GM12878 (cell line): ENCODE data around the gene AGAP1. TPM values are rescaled to one million over a fixed set of nuclear protein-coding genes. Genes with fewer than 3 reads are reported as not detected.

ENCODE experiments used
- ATAC-seq: fragments of 200-7000 bp; cut with Tn5 transposase; 3 replicates; pipeline ENCODE4 v1.9.1; 2020; ENCODE audit warnings: mild to moderate bottlenecking, moderate library complexity
- BruUV-seq: library from RNA; stranded (reverse); fragments of 400-500 nt; replicated peaks from 2 replicates; lab custom pipeline; 2021; lab: Mats Ljungman, UMichigan
- CTCF ChIA-PET: fragments of 300-600 bp; sonication (Branson Sonifier 250); formaldehyde crosslinking; extraction: SDS; loops from one replicate; lab custom pipeline; 2021; ENCODE audit warnings: inconsistent platforms; lab: Yijun Ruan, JAX
- POLR2A ChIA-PET: fragments of 350-600 bp; formaldehyde crosslinking; extraction: SDS; loops from one replicate; lab custom pipeline; 2021; ENCODE audit warnings: inconsistent platforms; lab: Charles Lee
- RAD21 ChIA-PET: fragments of 300-600 bp; sonication (Branson Sonifier 250); formaldehyde crosslinking; loops from one replicate; lab custom pipeline; 2023; ENCODE audit warnings: antibody characterized with exemption; ENCODE audit not compliant: unreplicated experiment; lab: Charles Lee
- SMC1A ChIA-PET: fragments of 300-600 bp; sonication (Branson Sonifier 250); formaldehyde crosslinking; loops from one replicate; lab custom pipeline; 2023; ENCODE audit not compliant: unreplicated experiment, uncharacterized antibody; lab: Charles Lee
- DNase-seq: peaks from one replicate; pipeline ENCODE4 v3.0.0-alpha.2; 2011; ENCODE audit warnings: low read depth, low spot score
- FAIRE-seq: peaks from 3 replicates; lab custom pipeline; 2011; peaks lifted over from hg19 to GRCh38; lab: Jason Lieb, UNC
- H2AFZ ChIP-seq: 2 replicates; pipeline ENCODE4 v1.6.0; 2011; ENCODE audit warnings: low read depth, low read length, control low read depth; ENCODE audit not compliant: control insufficient read depth
- H3K27ac ChIP-seq: 2 replicates; pipeline ENCODE4 v1.5.1; 2011; ENCODE audit warnings: control low read depth; ENCODE audit not compliant: control insufficient read depth, insufficient read depth
- H3K27me3 ChIP-seq, 2 experiments: replicated peaks in 1 of 2; 2 replicates each; pipeline versions ENCODE4 v1.6.0 to v1.6.1; 2011; ENCODE audit warnings: low read length in 1 of 2; ENCODE audit not compliant: control insufficient read depth in 2 of 2, insufficient read depth in 2 of 2
- H3K36me3 ChIP-seq, 2 experiments: 2 replicates each; pipeline ENCODE4 v1.5.1; 2011; ENCODE audit warnings: low read length in 1 of 2; ENCODE audit not compliant: control insufficient read depth in 2 of 2, insufficient read depth in 2 of 2
- H3K4me1 ChIP-seq: 2 replicates; pipeline ENCODE4 v1.6.1; 2011; ENCODE audit warnings: mild to moderate bottlenecking, low read length, moderate library complexity, mixed read lengths; ENCODE audit not compliant: control insufficient read depth, insufficient read depth
- H3K4me2 ChIP-seq: 2 replicates; pipeline ENCODE4 v1.6.0; 2011; ENCODE audit warnings: control low read depth; ENCODE audit not compliant: control insufficient read depth, insufficient read depth
- H3K4me3 ChIP-seq: fragments of 200-600 bp; sonication (generic); 2 replicates; pipeline ENCODE4 v1.5.1; 2016
- H3K79me2 ChIP-seq: 2 replicates; pipeline ENCODE4 v1.6.0; 2011; ENCODE audit warnings: low read length; ENCODE audit not compliant: control insufficient read depth, insufficient read depth
- H3K9ac ChIP-seq: 2 replicates; pipeline ENCODE4 v1.8.0; 2011; ENCODE audit warnings: low read length, control low read depth, mixed read lengths; ENCODE audit not compliant: control insufficient read depth, insufficient read depth
- H3K9me3 ChIP-seq: replicated peaks from 3 replicates; pipeline ENCODE4 v1.5.1; 2011; ENCODE audit warnings: mild to moderate bottlenecking, low read length; ENCODE audit not compliant: control insufficient read depth, insufficient read depth
- H4K20me1 ChIP-seq: 2 replicates; pipeline ENCODE4 v1.6.0; 2011; ENCODE audit not compliant: control insufficient read depth, insufficient read depth
- ATF7 ChIP-seq: fragments of 450-650 bp; IDR thresholded peaks from 2 replicates; pipeline ENCODE4 v1.6.1; 2016; ENCODE audit warnings: low read depth, mild to moderate bottlenecking
- ESRRA ChIP-seq: IDR thresholded peaks from 2 replicates; pipeline ENCODE4 v1.6.1; 2012; ENCODE audit warnings: mild to moderate bottlenecking, low read length, improper control_type of control experiment
- HDAC6 ChIP-seq: fragments of 200-600 bp; sonication (generic); IDR thresholded peaks from one replicate; pipeline ENCODE4 v1.8.0; 2017; ENCODE audit warnings: antibody characterized with exemption; ENCODE audit not compliant: unreplicated experiment
- HDGF ChIP-seq: fragments of 450-650 bp; IDR thresholded peaks from 2 replicates; pipeline ENCODE4 v1.6.1; 2016; ENCODE audit warnings: antibody characterized with exemption
- IRF4 ChIP-seq: IDR thresholded peaks from 2 replicates; pipeline ENCODE4 v1.6.1; 2011; ENCODE audit warnings: low read depth, low read length
- NFYB ChIP-seq: IDR thresholded peaks from 2 replicates; pipeline ENCODE4 v1.6.1; 2011; ENCODE audit warnings: low read depth, mild to moderate bottlenecking, low read length, improper control_type of control experiment, moderate library complexity; ENCODE audit not compliant: insufficient read depth
- NR2C1 ChIP-seq: fragments of 450-650 bp; IDR thresholded peaks from 2 replicates; pipeline ENCODE4 v1.6.1; 2017; ENCODE audit warnings: antibody characterized with exemption, mild to moderate bottlenecking, moderate library complexity
- NR2C2 ChIP-seq: IDR thresholded peaks from 2 replicates; pipeline ENCODE4 v1.6.1; 2011; ENCODE audit warnings: borderline replicate concordance, low read depth; ENCODE audit not compliant: control insufficient read depth, insufficient read length
- POLR2AphosphoS2 ChIP-seq: IDR thresholded peaks from 2 replicates; pipeline ENCODE4 v1.6.1; 2011; ENCODE audit warnings: low read depth, mild to moderate bottlenecking, low read length, improper control_type of control experiment, moderate library complexity
- SIX5 ChIP-seq: IDR thresholded peaks from 2 replicates; pipeline ENCODE4 v1.6.1; 2011; ENCODE audit warnings: mild to moderate bottlenecking, low read depth, low read length, moderate library complexity; ENCODE audit not compliant: severe bottlenecking
- SREBF1 ChIP-seq: IDR thresholded peaks from 2 replicates; pipeline ENCODE4 v1.6.1; 2012; ENCODE audit warnings: mild to moderate bottlenecking, low read length
- TARDBP ChIP-seq: IDR thresholded peaks from 2 replicates; pipeline ENCODE4 v1.6.1; 2016; ENCODE audit warnings: borderline replicate concordance
- TBL1XR1 ChIP-seq: IDR thresholded peaks from 2 replicates; pipeline ENCODE4 v1.6.1; 2012; ENCODE audit warnings: low read depth, low read length, improper control_type of control experiment
- ZBED1 ChIP-seq: IDR thresholded peaks from 2 replicates; pipeline ENCODE4 v1.6.1; 2016; ENCODE audit warnings: borderline replicate concordance
- ZNF217 ChIP-seq: fragments of 450-650 bp; IDR thresholded peaks from 2 replicates; pipeline ENCODE4 v1.6.1; 2017; ENCODE audit warnings: antibody characterized with exemption, mild to moderate bottlenecking
- ZNF274 ChIP-seq: IDR thresholded peaks from one replicate; pipeline ENCODE4 v1.8.0; 2011; ENCODE audit not compliant: insufficient read length, insufficient read depth
- WGBS: methylation state at CpG from one replicate; pipeline ENCODE4 v1.1.6; 2016; ENCODE audit warnings: low lambda C conversion rate; ENCODE audit not compliant: insufficient replicate concordance, insufficient coverage; ENCODE audit errors: missing lambda C conversion rate; 5-methylcytosine and 5-hydroxymethylcytosine counted together
- in situ Hi-C: fragments of 300-500 bp; cut with MboI; formaldehyde crosslinking; loops from 9 replicates; pipeline ENCODE4 v1.14.3; 2018; ENCODE audit warnings: mixed read lengths
- intact Hi-C: fragments of 100-400 bp; cut with micrococcal nuclease; formaldehyde crosslinking; loops from one replicate; pipeline ENCODE4 v1.14.2; 2022; ENCODE audit not compliant: unreplicated experiment
- polyA plus RNA-seq, 11 experiments: library from polyadenylated mRNA; depleted of rRNA in 4 of 11; unstranded in 6 of 11; stranded (reverse) in 5 of 11; fragments of >200 nt; fragmentation: Nextera tagmentation in 4 of 11; fragmentation: Illumina TruSeq in 1 of 11; extraction: Ambion mirVana in 4 of 11; extraction: Trizol in 1 of 11; gene quantifications; 1 replicate in 1 of 11; 2 replicates in 10 of 11; pipeline versions ENCODE4 v1.2.1 to v1.2.3, GENCODE V29; 2011 to 2016; ENCODE audit warnings: inconsistent platforms in 2 of 11, missing spikeins in 2 of 11, low read depth in 1 of 11
- total RNA-seq, 4 experiments: library from RNA; depleted of rRNA in 3 of 4; stranded (reverse); fragments of >200 nt in 3 of 4; fragmentation: Illumina TruSeq in 1 of 4; extraction: Trizol in 1 of 4; gene quantifications; 2 replicates each; pipeline versions ENCODE4 v1.2.1 to v1.2.3, GENCODE V29; 2013 to 2021
- TF ChIP-seq, protein P1 (sequence below): IDR thresholded peaks from 2 replicates; pipeline ENCODE4 v1.6.1; 2012; ENCODE audit warnings: low read depth, low read length, improper control_type of control experiment
- TF ChIP-seq, protein P2 (sequence below): IDR thresholded peaks from 2 replicates; pipeline ENCODE4 v1.6.1; 2011; ENCODE audit warnings: mild to moderate bottlenecking, low read depth, low read length, moderate library complexity; ENCODE audit not compliant: insufficient replicate concordance

AGAP1 gene
- total and polyA plus RNA-seq, 10 of the 15 experiments (the other 5 are each of a cell fraction or from before 2014, with no cell fraction given) = 0.05 to 0.15 (median 0.06) TPM; not detected in 7

DNA sequence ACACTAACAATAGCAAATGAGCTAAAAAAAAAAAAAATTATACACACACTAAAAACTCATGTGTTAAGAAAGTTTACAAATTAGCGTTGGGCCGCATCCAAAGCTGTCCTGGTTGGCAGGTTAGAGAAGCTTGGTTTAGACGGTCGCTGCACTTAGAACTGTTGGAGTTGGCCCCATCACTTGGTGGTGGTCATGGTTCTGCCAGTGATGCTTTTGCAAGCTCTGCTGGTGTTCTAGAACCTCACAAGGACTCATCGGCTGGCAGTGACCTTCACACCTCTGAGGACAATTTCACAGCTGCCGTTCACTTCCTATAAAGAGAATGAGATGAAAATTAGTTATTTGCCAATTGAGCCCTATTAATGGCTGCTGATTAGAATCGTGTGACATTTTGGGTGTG, 229.0 kb downstream of the AGAP1 start:
- no peak for FAIRE-seq
- DNase-seq = no peak
- H3K9me3 ChIP-seq = no peaks in the 10 kb centered on the region
- 40% methylated on average over 7 of the region's 7 CpGs for WGBS
- ChIA-PET SMC1A (no interaction called here), CTCF (no interaction called here), RAD21 (no interaction called here), POLR2A (interaction anchor here (0.6 kb wide), 1 partner anchor 523 kb away, joined by 3 read pairs; no protein-coding TSS in a partner anchor)
- H3K79me2 ChIP-seq = no peaks in the 10 kb centered on the region
- no peak for TF ChIP-seq HDGF
- TF ChIP-seq TARDBP = no peak
- no peak for TF ChIP-seq ZBED1
- TF ChIP-seq, protein P1, sequence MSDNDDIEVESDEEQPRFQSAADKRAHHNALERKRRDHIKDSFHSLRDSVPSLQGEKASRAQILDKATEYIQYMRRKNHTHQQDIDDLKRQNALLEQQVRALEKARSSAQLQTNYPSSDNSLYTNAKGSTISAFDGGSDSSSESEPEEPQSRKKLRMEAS = no peak
- TF ChIP-seq, protein P2, sequence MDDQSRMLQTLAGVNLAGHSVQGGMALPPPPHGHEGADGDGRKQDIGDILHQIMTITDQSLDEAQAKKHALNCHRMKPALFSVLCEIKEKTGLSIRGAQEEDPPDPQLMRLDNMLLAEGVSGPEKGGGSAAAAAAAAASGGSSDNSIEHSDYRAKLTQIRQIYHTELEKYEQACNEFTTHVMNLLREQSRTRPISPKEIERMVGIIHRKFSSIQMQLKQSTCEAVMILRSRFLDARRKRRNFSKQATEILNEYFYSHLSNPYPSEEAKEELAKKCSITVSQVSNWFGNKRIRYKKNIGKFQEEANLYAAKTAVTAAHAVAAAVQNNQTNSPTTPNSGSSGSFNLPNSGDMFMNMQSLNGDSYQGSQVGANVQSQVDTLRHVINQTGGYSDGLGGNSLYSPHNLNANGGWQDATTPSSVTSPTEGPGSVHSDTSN = no peak
- no peak for TF ChIP-seq TBL1XR1
- TF ChIP-seq NR2C2 = no peak
- TF ChIP-seq SREBF1 = no peak
- no peak for TF ChIP-seq ZNF217
- no peak for TF ChIP-seq ESRRA
- TF ChIP-seq POLR2AphosphoS2 = no peak
- no peak for TF ChIP-seq ZNF274
- TF ChIP-seq NR2C1 = no peak
- no peak for TF ChIP-seq ATF7
- no peak for TF ChIP-seq NFYB
- TF ChIP-seq IRF4 = no peak
- TF ChIP-seq SIX5 = no peak
- TF ChIP-seq HDAC6 = no peak
- in situ Hi-C loops (no loop called here), intact Hi-C loops (no loop called here)
- H3K9ac ChIP-seq = no peak overlapping the region
- no peaks in the 10 kb centered on the region for H3K4me1 ChIP-seq
- no peaks in the 10 kb centered on the region; a peak in 2 of 4 replicates for H3K27me3 ChIP-seq
- no peak overlapping the region for H3K4me3 ChIP-seq
- no peaks in the 10 kb centered on the region for H3K36me3 ChIP-seq
- H3K4me2 ChIP-seq = no peak overlapping the region
- no peak for ATAC-seq
- H4K20me1 ChIP-seq = no peaks in the 10 kb centered on the region
- no TSS peak for BruUV-seq
- no peak overlapping the region for H2AFZ ChIP-seq
- no peak overlapping the region for H3K27ac ChIP-seq
